Measurements from ENCODE around the gene SHF.

- TF ChIP-seq, protein P1, sequence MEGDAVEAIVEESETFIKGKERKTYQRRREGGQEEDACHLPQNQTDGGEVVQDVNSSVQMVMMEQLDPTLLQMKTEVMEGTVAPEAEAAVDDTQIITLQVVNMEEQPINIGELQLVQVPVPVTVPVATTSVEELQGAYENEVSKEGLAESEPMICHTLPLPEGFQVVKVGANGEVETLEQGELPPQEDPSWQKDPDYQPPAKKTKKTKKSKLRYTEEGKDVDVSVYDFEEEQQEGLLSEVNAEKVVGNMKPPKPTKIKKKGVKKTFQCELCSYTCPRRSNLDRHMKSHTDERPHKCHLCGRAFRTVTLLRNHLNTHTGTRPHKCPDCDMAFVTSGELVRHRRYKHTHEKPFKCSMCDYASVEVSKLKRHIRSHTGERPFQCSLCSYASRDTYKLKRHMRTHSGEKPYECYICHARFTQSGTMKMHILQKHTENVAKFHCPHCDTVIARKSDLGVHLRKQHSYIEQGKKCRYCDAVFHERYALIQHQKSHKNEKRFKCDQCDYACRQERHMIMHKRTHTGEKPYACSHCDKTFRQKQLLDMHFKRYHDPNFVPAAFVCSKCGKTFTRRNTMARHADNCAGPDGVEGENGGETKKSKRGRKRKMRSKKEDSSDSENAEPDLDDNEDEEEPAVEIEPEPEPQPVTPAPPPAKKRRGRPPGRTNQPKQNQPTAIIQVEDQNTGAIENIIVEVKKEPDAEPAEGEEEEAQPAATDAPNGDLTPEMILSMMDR (conservative IDR thresholded peaks at IDR 0.05; ENCODE audit: low read depth, low read length) = peak; percentile 79
- no peak for TF ChIP-seq EZH2 (IDR thresholded peaks at IDR 0.05; ENCODE audit: borderline replicate concordance, low read depth, low read length, poor library complexity, severe bottlenecking)
Measured at GRCh38 chr15:45126535-45127158, 61.1 kb downstream of the SHF start.
